Effector CD8-positive, alpha-beta T cell (primary cell): Measurements from ENCODE around the gene NEK3.
"Not testable (repeated sequence)": the region's sequence is repeated elsewhere in the genome, so short reads cannot be mapped to it uniquely, and the experiment has no call there.

Source experiments
- DNase-seq: peaks from one replicate; lab custom pipeline; 2025; lab: John Stamatoyannopoulos, UW

The NEK3 gene

DNA sequence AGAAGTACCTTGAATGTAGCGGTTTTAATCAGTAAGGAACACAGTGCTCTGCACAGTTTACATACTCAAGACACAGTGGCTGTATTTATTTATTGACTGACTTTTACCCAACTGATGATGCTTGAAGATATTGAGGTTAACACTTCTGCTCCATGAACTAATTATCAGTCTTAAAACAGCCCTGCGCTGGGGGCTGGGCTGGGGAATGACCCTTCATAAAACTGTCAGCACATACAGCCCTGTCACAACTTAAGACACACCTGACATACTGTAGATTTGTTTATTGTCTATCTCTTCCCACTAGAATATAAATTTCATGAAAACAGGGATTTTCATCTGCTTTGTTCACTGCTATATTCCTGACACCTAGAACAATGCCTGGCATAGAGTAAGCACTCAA lies 41.3 kb downstream of the NEK3 start:
- DNase-seq = no peak

DNA sequence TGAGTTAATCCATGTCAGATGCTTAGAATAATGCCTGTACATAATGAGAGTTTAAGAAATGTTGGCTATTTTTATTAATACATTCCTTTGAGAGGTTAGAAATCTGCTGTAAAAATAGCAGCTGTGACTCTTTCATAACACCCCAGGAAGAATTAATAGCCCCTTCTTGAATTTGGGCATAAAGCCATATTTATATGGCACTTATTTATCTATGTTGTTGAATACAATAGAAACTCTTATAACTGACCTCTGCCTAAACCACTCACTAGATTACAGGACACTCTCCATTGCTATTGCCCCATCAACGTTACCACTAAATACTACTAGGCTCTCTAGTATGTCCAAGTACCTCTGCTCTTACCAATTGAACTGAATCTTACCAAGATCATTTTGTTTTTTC lies 46.8 kb downstream of the NEK3 start:
- no peak for DNase-seq

DNA sequence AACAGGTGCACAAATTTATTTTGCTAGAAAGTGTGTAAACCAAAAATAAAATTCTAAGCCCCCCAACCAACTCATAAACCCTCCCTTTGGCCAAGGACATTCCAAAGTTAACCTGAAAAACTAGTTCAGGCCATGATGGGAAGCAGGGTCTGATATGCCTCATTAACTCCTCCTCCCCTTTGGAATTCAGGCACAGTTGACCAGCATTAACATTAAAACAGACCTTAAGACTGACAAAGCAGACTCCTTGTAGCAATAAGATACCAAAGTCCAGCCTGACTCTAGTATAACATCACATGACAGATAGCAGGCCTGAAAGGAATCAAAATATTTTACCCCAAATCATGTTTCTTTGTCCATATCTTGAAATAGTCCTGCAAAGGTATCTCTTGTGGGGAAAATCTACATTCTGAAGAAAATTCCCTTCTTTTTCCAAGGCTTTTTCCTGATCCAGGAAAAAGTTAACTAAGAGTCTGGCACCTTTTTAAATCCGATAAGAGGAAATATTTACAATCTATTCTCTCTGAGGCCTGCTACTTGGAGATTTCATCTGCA lies 50.2 kb downstream of the NEK3 start:
- DNase-seq = no peak

DNA sequence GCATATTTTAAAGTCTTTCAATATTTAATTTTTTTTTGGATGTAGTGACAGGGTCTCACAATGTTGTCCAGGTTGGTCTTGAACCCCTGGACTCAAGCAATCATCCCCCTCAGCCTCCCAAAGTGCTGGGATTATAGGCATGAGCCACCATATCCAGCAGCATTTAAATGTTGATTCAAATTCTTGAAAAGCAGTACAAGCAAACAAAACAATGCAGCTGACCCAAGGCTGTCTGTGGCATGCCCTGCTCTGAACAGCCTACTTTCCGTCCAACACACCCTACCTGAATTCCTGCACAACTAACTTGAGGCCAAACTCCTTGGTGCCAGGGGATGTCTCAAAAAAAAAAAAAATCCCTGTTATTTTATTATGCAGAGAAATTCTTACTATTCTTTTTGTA lies 53.6 kb downstream of the NEK3 start:
- no peak for DNase-seq

DNA sequence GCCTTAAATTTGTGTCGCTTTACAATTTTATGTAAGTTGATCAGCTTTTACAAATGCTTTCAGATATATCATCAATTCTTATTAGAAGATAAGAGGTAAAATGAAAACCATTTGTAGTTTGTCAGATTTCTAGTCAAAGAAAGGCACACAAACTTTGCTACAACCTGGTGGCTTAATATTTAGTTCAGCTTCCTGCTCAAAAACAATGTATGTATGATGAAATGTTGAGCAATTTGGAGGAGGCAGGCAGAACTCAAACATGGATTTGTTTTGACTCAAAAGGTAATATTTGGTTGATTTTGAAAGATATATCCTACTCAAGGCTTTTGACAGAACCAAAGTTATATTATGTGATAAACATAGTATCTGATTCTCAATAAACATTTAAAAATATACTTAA lies 54.8 kb downstream of the NEK3 start:
- no peak for DNase-seq

DNA sequence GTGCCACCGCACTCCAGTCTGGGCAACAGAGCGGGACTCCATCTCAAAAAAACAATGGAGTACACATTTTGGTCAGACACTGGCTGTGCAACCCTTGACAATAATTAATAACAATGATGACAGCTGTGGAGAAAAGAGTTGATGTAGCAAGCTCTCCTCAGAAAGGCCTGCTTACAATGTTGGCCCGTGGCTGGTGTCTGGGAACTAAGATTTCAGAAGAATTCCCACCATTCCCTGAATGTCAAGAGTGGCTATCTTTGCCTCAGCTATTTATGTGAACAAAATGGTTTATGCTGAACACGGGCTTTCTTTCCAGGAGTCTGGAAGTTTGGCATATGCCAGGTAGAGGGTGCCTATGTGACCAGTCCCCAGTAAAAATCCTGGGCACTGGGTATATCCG lies 56.0 kb downstream of the NEK3 start:
- no peak for DNase-seq

DNA sequence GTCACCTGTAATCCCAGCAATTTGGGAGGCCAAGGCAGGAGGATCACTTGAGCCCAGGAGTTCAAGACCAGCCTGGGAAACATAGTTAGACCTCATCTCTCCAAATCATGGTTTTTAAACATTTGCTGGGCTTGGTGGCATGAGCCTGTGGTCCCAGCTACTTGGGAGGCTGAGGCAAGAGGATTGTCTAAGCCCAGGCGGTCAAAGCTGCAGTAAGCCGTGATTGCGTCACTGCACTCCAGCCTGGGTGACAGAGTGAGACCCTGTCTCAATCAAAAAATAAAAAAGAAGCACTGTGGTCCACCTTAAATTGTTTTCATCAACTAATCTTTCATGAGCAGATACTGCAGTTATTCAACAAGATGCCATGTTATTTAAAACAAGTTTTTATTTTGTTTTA lies 57.0 kb downstream of the NEK3 start:
- DNase-seq = not testable (repeated sequence)

DNA sequence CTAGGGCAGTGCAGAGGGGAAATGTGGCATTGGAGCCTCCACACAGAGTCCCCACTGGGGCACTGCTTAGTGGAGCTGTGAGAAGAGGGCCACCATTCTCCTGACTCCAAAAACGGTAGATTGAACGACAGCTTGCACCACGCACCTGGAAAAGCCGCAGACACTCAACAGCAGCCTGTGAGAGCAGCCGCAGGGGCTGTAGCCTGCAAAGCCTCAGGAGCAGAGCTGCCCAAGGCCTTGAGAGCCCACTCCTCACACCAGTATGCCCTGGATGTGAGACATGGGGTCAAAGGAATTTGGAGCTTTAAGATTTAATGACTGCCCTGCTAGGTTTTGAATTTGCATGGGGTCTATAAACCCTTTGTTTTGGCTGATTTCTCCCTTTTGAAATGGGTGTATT lies 62.2 kb downstream of the NEK3 start:
- no peak for DNase-seq

DNA sequence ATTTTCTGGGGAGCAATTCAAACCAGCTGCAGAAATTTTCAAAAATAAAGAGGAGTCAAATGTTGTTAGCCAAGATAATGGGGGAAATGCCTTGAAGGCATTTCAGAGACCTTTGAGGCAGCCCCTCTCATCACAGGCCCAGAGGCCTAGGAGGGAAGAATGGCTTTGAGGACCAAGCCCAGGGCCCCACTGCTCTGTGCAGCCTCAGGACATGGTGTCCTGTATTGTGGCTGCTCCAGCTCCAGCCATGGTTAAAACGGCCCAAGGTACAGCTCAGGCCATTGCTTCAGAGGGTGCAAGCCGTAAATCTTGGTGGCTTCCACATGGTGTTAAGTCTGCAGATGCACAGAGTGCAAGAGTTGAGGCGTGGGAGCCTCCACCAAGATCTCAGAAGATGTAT lies 62.6 kb downstream of the NEK3 start:
- DNase-seq = no peak

DNA sequence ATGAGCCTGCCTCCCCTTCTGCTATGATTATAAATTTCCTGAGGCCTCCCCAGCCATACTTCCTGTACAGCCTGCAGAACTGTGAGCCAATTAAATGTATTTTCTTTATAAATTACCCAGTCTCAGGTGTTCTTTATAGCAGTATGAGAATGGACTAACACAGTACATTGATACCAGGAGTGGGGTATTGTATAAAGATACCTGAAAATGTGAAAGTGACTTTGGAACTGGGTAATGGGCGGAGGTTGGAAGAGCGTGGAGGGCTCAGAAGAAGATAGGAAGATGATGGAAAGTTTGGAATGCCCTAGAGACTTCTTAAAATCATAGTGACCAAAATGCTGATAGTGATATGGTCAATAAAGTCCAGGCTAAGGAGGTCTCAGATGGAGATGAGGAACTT lies 63.3 kb downstream of the NEK3 start:
- no peak for DNase-seq

DNA sequence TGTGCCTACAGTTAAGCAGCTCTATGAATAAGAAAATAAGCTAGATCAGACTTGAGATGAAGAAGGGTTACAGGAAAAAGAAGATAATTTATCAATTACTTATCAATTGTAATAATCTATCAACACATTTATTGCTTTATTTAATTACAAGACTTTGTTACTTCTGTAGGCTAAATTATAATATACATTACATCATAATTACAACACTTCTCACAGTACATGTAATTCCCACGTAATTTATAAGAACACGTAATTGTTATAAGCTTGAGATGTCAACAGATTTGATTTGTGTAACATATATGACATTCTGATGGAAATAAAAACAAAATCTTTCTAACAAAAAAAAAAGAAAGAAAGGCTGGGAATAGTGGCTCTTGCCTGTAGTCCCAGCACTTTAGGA lies 67.3 kb downstream of the NEK3 start:
- no peak for DNase-seq

DNA sequence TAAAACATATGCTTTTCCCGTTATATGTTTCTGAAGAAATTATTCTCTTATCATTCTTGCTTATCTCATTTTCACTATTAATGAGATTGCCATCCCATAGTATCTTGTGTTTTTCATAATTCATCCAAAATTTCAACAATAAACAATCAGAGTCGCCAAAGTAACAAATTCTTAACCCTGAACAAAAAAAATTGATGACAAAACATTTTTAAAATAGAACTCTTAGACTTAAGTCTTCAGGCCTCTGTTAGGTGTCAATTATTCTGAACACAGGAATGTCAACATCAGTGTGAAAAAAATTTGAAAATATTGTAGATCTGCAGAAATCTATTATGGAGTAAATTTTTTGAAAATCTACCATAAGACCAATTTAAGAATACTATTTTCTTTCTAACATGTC lies 67.9 kb downstream of the NEK3 start:
- no peak for DNase-seq

DNA sequence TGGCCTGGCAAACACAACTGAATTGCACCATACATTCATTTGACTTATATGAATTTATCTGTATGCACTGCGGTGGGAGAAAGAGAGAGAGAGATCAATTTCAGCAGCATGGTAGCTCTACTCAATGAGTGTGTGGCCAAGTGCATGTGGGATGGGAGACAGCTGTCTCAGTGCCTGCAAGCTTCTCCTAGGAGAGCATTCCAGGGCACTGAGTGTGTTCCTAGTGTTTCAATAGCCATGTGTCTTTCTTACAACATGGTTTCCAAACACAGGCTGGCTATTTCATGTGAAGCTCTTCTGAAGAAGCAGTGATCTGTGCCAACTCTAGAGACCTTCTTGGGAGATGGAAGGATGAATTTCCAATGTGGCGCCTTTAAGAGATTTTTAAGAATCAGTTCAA lies 74.0 kb downstream of the NEK3 start:
- DNase-seq = no peak

DNA sequence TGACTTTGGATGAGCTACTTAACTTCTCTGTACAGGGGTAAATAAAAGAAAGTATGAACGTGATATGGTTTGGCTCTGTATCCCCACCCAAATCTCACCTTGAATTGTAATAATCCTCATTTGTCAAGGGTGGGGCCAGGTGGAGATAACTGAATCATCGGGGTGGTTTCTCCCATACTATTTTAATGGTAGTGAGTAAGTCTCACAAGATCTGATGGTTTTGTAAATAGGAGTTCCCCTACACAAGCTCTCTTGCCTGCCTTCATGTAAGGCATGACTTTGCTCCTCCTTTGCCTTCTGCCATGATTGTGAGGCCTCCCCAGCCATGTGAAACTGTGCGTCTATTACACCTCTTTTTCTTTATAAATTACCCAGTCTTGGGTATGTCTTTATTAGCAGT lies 74.4 kb downstream of the NEK3 start:
- DNase-seq = not testable (repeated sequence)
